Hematopoietic multipotent progenitor cell treated with erythropoietin and hydrocortisone succinate and interleukin-3 and kit ligand, for 4 days (in vitro differentiated cells): ENCODE measurements around the gene PSD.

ENCODE experiments used
- DNase-seq: peaks from one replicate; pipeline ENCODE4 v3.0.0-alpha.2; 2015

PSD gene

DNA sequence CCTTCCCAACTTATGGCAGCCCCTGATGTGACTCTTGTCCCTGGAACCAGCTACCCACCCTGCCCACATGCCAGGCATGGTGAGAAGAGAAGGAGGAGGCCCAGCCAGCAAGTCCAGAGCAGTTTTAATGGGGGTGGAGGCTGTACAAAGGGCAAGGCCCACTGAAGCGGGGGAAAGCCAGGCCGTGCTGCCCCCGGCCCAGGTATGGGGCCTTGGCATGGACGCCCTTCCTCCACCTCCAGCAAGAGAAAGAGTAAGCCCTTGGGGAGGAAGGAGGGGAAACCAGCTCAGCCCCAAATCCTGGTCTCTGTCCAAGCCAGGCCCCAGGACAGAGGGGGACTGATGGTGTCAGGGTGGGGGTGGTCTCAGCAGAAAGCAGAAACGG is 16.1 kb downstream of the PSD start:
- no peak for DNase-seq

DNA sequence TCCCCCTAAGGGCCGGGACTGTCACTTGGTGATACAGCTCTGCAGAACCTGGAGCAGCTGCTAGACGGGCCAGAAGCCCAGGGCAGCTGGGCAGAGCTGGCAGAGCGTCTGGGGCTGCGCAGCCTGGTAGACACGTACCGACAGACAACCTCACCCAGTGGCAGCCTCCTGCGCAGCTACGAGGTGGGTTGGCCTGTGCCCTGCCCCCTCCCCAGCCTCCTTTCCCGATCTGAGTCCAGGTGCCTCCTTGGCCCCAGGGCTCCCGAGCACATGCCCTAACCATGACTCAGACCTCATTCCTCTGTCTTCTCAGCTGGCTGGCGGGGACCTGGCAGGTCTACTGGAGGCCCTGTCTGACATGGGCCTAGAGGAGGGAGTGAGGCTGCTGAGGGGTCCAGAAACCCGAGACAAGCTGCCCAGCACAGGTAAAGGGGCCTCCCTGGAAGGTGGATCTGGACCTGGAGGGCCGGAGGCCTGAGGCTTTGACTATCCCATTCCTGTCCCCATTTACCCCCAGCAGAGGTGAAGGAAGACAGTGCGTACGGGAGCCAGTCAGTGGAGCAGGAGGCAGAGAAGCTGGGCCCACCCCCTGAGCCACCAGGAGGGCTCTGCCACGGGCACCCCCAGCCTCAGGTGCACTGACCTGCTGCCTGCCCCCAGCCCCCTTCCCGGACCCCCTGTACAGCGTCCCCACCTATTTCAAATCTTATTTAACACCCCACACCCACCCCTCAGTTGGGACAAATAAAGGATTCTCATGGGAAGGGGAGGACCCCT is 16.7 kb downstream of the PSD start:
- no peak for DNase-seq

DNA sequence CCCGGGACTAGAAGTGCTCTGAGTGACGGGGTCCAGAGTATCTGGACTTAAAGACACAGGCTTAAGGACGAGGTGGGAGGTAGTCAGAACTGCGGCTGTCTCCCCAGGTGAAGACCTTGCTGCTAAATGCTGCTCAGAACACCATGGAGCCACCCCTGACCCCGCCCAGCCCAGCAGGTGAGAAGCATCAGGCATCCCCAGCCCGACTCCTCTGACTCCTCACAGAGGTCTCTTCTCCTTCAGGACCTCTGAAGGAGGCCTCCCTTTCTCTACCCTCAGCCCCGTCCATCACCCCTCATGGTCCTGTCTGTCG is 17.3 kb downstream of the PSD start:
- no peak for DNase-seq

DNA sequence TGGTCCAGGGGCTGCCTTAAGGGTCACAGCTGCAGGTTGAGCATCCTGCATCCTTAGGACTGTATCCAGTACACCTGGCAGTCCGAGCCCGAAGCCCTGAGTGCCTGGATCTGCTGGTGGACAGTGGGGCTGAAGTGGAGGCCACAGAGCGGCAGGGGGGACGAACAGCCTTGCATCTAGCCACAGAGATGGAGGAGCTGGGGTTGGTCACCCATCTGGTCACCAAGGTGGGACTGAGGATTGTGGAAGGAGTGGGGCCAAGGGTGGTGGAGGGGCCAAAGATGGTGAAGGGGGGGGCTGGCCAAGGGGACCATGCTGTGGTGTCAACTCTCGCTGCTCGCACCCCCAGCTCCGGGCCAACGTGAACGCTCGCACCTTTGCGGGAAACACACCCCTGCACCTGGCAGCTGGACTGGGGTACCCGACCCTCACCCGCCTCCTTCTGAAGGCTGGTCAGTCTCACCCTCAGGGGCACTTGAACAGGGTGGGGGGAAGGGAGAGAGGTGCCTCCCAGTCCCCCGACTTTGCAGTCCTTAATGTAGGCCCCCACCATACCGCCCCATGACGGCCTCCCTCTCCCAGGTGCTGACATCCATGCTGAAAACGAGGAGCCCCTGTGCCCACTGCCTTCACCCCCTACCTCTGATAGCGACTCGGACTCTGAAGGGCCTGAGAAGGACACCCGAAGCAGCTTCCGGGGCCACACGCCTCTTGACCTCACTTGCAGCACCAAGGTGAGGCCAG is 17.8 kb downstream of the PSD start:
- DNase-seq, result no peak

DNA sequence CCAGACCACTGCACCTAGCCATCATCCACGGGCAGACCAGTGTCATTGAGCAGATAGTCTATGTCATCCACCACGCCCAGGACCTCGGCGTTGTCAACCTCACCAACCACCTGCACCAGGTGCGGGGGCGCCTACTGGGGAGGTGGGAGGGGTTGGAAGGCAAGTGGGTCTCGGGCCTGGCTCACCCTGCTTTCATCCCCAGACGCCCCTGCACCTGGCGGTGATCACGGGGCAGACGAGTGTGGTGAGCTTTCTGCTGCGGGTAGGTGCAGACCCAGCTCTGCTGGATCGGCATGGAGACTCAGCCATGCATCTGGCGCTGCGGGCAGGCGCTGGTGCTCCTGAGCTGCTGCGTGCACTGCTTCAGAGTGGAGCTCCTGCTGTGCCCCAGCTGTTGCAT is 18.5 kb downstream of the PSD start:
- DNase-seq, result no peak

DNA sequence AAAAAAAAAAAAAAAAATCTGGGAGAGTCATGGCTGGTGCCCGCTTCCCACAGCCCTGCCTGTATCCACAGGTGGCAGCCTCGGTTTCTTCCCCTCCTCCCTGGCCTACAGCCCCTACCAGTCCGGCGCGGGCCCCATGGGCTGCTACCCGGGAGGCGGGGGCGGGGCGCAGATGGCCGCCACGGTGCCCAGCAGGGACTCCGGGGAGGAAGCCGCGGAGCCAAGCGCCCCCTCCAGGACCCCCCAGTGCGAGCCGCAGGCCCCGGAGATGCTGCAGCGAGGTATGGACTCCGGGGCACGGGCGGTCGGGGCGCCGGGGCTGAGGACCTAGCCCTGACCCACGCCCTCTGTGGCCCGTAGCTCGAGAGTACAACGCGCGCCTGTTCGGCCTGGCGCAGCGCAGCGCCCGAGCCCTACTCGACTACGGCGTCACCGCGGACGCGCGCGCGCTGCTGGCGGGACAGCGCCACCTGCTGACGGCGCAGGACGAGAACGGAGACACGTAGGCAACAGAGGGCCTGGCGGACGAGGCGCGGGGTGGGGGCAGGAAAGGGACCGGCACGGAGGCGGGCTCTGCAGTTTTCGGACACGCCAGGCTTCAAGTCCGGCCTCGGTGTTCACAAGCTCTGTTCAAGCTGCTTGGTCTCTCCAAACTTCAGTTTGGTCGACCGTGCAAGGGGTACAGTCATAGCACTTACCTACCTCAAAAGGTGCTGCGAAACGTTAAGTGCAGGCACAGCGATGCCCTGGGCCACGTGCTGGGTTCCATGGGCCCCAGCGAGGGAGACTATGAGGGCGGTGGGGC is 19.2 kb downstream of the PSD start:
- peak; percentile 94 for DNase-seq

DNA sequence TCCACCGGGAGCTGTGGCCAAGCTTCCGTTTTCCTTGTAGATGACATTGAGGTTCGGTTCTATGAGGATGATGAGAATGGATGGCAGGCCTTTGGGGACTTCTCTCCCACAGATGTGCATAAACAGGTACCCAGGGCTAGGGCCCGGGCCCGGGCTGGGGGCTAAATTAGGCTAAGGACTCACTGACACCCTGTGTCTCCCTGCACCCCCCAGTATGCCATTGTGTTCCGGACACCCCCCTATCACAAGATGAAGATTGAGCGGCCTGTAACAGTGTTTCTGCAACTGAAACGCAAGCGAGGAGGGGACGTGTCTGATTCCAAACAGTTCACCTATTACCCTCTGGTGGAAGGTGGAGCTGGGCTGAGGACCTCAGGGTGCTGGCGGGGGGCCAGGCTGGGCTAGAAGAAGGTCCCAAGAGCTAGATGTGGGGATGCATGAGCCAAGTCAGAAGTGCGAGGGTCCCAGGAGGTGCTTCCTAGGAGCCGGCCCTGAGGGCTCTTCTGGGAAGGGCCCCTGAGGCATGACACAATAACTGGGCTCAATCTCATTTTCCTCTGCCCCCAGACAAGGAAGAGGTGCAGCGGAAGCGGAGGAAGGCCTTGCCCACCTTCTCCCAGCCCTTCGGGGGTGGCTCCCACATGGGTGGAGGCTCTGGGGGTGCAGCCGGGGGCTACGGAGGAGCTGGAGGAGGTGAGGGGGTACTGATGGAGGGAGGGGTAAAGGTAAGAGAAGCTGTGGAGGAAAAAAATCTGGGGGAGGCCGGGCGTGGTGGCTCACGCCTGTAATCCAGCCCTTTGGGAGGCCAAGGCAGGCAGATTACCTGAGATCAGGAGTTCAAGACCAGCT is 20.2 kb downstream of the PSD start:
- DNase-seq, result no peak

DNA sequence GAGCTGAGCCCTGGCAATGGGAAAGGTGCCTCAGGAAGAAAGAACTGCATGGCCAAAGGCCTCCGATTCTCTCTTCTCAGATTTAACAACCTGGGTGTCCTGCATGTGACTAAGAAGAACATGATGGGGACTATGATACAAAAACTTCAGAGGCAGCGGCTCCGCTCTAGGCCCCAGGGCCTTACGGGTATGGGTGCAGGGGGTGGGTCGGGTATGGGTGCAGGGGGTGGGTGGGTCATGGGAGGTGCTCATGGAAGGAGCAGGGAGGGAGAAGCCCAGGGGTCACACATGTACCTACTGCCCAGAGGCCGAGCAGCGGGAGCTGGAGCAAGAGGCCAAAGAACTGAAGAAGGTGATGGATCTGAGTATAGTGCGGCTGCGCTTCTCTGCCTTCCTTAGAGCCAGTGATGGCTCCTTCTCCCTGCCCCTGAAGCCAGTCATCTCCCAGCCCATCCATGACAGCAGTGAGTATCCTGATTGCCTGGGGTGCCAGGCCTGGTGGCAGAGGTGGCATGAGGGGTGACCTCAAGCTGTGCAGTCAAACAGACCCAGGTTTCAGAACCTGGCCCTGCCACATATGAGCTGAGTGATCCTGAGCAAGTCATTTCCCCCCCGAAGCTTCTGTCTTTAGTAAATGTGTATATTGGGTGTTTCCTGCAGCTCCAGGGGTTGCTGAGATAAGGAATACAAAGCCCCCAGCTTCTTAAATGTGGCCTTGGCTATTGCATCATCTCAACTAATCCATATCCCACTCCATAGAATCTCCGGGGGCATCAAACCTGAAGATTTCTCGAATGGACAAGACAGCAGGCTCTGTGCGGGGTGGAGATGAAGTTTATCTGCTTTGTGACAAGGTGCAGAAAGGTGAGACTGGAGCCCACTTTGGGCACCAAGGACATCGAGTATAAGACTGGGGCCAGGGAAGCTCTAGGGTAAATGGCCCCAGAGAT is 21.1 kb downstream of the PSD start:
- no peak for DNase-seq

DNA sequence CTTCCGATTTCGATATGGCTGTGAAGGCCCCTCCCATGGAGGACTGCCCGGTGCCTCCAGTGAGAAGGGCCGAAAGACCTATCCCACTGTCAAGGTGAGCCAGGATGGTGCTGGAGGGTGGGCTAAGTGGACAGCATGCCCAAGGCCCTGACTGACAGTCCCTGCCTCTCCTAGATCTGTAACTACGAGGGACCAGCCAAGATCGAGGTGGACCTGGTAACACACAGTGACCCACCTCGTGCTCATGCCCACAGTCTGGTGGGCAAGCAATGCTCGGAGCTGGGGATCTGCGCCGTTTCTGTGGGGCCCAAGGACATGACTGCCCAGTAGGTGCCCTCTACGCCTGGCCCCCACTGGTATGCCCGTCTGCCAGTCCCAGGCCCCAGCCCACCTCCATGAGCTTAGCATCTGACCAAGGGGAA is 21.8 kb downstream of the PSD start:
- DNase-seq, result no peak

DNA sequence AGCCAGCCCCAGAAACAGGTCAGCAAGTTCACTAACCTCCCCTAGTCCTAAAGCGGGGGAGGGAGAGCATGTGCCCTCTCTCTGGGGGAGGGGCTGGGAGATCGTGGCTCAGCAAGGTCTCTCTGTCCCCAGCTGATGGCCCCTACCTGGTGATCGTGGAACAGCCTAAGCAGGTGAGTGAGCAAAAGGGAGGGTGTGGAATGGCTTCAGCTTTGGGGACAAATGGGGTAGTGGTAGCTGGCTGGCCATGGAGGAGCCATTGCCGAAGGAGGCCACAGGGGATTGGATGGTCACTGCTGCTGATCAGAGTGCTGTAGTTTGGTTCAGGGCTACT is 22.3 kb downstream of the PSD start:
- DNase-seq, result no peak

DNA sequence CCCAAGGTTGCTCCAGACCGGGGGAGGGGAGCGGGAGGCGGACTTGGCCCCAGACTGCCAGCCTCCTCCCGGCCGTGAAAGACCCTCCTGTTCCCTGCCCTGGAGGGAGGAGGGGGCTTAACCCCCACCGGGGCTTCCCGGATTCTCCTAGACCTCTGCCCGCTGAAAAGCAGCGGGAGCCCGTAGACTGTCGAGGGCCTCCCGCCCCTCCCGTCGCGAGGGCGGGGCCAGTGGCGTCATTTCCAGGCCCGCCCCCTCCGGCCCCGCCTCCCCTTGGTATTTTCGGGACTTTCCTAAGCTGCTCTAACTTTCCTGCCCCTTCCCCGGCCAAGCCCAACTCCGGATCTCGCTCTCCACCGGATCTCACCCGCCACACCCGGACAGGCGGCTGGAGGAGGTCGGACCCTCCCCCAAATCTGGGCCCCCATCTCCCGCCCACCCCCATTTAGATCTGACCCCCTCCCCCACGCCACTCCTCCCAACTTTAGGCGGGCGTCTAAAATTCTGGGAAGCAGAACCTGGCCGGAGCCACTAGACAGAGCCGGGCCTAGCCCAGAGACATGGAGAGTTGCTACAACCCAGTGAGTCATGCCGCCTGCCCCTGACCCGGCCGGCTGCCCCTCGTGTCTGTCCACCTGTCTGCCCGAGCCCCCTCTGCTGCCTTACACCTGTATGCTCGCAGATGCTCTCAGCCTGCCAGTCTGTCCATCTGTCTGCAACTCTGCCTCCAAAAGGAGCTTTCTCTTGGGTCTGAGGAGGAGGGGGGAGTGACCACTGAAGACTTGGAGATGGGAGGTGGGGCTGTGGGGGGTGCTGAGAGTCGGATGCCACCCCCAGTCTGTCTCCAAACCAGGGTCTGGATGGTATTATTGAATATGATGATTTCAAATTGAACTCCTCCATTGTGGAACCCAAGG is 22.9 kb downstream of the PSD start, which contains the start of gene NFKB2:
Gene NFKB2 (plus strand): TSS at position 306 of the 917 bp plus-strand sequence. CDS start 255 bp downstream, at position 561.
- DNase-seq, result peak; percentile 89

DNA sequence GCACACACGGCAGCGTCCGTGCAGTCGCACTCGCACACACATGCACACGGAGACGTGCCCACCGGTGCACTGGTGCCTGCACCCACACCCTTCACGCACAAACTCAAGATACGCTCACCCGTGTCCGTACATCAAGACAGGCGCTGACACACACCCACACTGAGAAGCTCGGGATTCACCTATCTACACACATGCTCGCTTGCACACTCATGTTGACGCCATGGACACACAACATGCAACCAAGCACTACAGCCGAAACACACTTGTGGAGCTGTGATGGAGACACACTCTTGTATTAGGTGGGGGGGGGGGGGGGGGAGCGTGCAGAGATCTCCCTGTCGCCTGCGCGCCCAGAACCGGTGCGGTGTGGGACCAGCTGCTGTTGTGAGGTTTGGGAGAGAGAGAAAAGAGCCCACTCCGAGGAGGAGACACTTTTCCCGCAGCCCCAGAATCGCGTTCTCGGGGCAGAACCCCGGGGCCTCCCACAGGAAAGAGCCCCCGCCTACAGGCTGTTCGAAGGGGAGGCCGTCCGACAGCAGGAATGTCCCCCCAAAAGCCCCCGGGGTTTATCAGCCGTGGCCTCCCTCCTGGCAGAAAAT is 23.7 kb downstream of the PSD start:
- DNase-seq, result peak; percentile 58

DNA sequence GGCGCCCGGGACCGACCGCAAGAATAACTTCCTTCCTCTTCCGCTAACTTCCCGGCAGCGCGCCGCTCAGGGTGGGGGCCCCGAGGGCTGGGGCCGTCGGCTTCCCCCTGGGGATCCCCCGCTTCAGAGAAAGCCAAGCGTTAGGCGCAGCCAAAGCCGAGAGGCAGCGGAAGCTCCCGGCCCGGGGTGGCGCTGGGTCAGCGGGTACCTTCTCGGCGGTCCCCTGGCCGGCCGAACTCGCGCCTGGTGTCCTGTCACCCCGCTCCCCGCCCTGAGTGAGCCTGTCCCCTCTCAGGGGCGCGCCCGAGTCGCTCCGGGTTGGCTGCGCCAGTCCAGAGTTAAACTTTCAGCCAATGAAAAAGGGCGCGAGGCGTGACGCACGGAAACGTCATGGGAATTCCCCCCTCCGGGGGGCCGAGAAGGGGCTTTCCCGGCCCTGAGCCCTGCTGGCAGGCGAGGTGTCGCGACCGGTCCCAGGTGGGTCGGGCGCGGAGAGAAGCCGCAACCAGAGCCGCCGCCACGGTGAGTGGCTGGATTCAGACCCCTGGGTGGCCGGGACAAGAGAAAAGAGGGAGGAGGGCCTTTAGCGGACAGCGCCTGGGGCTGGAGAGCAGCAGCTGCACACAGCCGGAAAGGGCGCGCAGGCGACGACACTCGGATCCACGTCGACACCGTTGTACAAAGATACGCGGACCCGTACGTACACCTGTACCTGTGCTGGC is 24.3 kb downstream of the PSD start:
- DNase-seq, result peak; percentile 95

DNA sequence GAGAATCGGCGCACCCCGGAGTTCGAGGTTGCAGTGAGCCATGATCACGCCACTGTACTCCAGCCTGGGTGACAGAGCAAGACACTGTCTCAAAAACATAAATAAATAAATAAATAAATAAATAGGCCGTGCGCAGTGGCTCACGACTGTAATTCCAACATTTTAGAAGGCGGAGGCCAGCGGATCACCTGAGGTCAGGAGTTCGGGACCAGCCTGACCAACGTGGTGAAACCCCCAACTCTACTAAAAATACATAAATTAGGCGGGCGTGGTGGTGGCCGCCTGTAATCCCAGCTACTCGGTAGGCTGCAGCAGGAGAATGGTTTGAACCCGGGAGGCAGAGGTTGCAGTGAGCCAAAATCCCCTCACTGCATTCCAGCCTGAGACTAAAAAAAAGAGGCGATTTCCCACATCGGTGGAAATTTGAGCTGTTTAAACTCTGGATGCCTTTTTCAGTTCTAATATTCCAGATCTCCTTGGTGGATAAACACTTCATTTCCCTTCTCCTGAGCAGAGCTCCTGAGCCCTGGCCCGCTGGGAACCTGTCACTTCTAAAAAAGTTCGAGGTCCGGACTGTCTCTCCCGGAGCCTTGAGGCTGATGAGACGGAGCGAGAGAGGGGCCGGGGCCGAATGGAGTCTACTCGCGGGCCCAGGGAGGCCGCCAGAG is 25.0 kb downstream of the PSD start:
- no peak for DNase-seq

DNA sequence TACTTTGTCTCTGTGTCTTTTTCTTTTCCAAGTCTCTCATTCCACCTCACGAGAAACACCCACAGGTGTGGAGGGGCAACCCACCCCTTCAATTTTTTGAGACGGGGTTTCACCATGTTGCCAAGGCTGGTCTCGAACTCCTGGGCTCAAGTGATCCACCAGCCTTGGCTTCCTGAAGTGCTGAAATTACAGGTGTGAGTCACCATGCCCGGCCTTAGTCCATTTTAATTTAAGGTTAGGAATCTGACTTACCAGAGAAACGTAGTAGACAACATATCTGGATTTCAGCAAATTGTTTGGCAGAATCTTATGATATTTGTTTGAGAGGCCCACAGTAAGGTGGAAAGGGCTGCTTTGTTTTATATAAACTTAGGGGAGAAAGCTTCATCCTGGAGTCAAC is 26.3 kb downstream of the PSD start:
- DNase-seq, result no peak

DNA sequence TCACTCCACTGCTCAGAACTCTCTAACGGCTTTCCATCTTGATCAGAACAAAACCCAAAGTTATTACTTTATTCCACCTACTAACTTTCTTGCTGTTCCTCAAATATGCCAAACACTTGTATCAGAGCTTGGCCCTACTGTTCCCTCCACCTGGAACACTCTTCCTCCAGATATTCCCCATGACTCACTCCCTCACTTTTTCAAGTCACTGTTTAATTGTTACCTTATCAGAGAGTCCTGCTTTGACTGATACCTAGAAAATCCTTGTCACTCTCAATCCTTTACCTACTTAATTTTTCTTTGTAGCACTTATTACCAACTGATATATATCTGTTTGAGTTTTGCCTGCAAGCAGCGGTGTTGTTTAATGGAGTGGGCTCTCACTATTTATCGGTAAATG is 28.7 kb downstream of the PSD start:
- DNase-seq, result no peak

DNA sequence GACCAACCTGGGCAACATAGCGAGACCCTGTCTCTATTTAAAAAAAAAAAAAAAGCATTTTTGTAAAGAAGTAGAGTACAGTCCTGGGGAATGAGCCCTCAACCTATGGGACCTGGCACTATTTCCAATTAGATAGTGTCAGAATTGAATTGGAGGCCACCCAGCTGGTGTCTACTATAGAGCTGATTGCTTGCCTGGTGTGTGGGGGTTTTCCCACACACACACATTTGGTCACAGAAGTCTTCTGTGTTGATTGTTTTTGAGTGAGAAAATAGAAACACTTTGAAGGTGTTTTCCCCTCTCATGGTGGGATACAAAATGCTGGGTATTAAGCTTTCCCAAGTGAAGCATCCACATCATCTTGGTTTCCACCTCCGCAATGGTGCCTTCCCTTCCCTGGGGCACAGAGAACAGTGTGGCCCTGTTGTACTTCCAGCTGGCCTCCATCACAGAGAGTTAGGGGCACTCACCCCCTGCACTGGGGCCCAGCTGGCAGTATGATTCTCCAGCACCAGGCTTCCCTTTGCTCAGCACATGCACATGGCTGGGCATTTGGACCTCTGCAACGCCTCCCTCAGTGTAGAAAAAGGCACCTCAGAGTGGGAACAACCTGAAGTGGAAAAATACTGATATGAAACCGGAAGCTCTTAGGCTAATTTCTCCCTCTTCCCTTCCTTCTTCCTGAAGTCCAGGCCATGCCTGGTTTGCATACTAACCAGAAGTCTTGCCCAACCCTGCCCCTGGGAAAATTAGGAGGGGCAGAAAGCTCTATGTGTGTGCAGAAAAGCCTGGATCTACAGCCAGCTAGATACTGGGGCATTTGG is 33.8 kb downstream of the PSD start:
- no peak for DNase-seq

DNA sequence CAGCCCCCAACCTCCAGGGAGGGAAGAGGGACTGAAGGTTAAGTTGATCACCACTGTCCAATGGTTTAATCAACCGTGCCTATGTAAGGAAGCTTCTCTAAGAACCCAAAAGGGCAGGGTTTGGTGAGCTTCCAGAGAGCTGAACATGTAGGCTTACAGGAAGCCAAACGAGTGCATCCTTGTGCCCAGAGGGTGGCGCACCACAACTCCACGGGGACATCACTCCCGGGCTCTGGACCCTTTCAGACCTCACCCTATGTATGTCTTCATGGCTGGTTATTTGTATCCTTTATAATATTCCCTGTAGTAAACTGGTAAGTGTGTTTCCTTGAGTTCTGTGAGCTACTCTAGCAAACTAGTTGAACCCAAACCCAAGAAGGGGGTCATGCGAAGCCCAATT is 34.5 kb downstream of the PSD start:
- DNase-seq, result peak; percentile 47
